ENCODE results near the gene PDGFRA.

GRCh38 chr4:54230484-54231418 lies 1.7 kb downstream of the PDGFRA start:
- TF ChIP-seq EP300 (IDR thresholded peaks at IDR 0.05; ENCODE audit: borderline replicate concordance in 1 of 2, control insufficient read depth in 1 of 2, low read depth in 2 of 2, low read length in 2 of 2) (no peak), BHLHE40 (IDR thresholded peaks at IDR 0.05; ENCODE audit: borderline replicate concordance in 1 of 2, low read depth in 2 of 2, low read length in 1 of 2) (no peak), EZH2 (IDR thresholded peaks at IDR 0.05; ENCODE audit: borderline replicate concordance, control insufficient read depth, low read depth, low read length) (0 out of 2 replicates have a peak, but pooled peaks have one; percentile 39), POLR2AphosphoS2 (IDR thresholded peaks at IDR 0.05; ENCODE audit: low read depth, low read length) (no peak)
